Thoracic aorta (tissue), 2 donors: ENCODE results near the gene APPL2. TPM values are rescaled to one million over a fixed set of nuclear protein-coding genes. Genes with fewer than 3 reads are reported as not detected.
"Not testable (repeated sequence)": the region's sequence is repeated elsewhere in the genome, so short reads cannot be mapped to it uniquely, and the experiment has no call there.

Source experiments
- ATAC-seq: fragments of 150-250 bp; one replicate; pipeline ENCODE4 v1.8.0; 2017; ENCODE audit warnings: low read depth; ENCODE audit not compliant: insufficient number of reproducible peaks, low FRiP score
- DNase-seq: peaks from one replicate; pipeline ENCODE4 v3.0.0-alpha.2; 2020; ENCODE audit warnings: low spot score
- H3K27ac ChIP-seq, 2 donors: fragments of 200-600 bp; sonication (generic); 1 replicate in 1 of 2; 2 replicates in 1 of 2; pipeline ENCODE4 v1.5.1; 2016; ENCODE audit warnings: mild to moderate bottlenecking in 2 of 2, moderate library complexity in 2 of 2
- H3K27me3 ChIP-seq: fragments of 200-600 bp; sonication (generic); replicated peaks from 2 replicates; pipeline ENCODE4 v1.6.0; 2016; ENCODE audit warnings: mild to moderate bottlenecking; ENCODE audit not compliant: insufficient read depth
- H3K36me3 ChIP-seq: fragments of 200-600 bp; sonication (generic); one replicate; pipeline ENCODE4 v1.5.1; 2016
- H3K4me1 ChIP-seq, 2 donors: fragments of 200-600 bp; sonication (generic); 1 replicate in 1 of 2; 2 replicates in 1 of 2; pipeline versions ENCODE4 v1.5.1 to v1.6.0; 2016; ENCODE audit warnings: low read depth in 2 of 2, mild to moderate bottlenecking in 1 of 2; ENCODE audit not compliant: control insufficient read depth in 1 of 2
- H3K4me3 ChIP-seq: fragments of 200-600 bp; sonication (generic); 2 replicates; pipeline ENCODE4 v1.5.1; 2016; ENCODE audit warnings: mild to moderate bottlenecking
- H3K9me3 ChIP-seq: fragments of 200-600 bp; sonication (generic); 2 replicates; pipeline ENCODE4 v1.5.1; 2016
- total RNA-seq, 2 donors: library from RNA; depleted of rRNA; stranded (reverse); fragments of >200 nt; gene quantifications; one replicate each; pipeline versions ENCODE4 v1.1.0 to v1.2.3, GENCODE V29; 2016
- TF ChIP-seq, protein P1 (sequence below): fragments of 200-600 bp; sonication (generic); IDR thresholded peaks from one replicate; pipeline ENCODE4 v1.5.1; 2019; ENCODE audit warnings: antibody characterized with exemption

Gene APPL2
- total RNA-seq, 2 donors from 2014 or later: 38.2 to 60.9 TPM

DNA sequence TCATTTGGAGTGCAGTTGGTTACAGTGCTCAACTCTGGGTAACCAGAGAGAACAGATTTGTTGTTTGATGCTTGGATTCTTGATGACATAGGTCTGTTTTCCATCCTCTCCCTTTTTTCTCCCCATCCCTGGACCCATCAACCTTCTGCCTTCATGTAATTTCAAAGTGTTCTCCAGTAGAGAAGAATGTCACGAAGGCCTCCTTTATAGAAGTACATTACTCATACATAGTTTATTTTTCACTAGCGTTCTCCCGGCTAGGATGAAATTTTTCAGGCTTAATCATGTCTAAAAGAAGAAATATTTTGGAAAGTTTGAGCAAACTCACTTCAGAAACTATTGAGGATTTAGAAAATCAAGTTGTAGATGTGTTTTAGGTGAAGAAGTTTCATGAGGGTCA lies 20.9 kb upstream of the APPL2 start:
- Histone ChIP-seq H3K27ac (peak overlapping the region; percentile 77 to 87), H3K4me3 (no peak overlapping the region), H3K4me1 (peaks cover 10 to 51% of the 10 kb centered on the region in 2 donors), H3K9me3 (no peaks in the 10 kb centered on the region), H3K36me3 (no peaks in the 10 kb centered on the region), H3K27me3 (no peaks in the 10 kb centered on the region)
- TF ChIP-seq, protein P1, sequence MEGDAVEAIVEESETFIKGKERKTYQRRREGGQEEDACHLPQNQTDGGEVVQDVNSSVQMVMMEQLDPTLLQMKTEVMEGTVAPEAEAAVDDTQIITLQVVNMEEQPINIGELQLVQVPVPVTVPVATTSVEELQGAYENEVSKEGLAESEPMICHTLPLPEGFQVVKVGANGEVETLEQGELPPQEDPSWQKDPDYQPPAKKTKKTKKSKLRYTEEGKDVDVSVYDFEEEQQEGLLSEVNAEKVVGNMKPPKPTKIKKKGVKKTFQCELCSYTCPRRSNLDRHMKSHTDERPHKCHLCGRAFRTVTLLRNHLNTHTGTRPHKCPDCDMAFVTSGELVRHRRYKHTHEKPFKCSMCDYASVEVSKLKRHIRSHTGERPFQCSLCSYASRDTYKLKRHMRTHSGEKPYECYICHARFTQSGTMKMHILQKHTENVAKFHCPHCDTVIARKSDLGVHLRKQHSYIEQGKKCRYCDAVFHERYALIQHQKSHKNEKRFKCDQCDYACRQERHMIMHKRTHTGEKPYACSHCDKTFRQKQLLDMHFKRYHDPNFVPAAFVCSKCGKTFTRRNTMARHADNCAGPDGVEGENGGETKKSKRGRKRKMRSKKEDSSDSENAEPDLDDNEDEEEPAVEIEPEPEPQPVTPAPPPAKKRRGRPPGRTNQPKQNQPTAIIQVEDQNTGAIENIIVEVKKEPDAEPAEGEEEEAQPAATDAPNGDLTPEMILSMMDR: no peak
- peak; percentile 68 for ATAC-seq
- no peak for DNase-seq

DNA sequence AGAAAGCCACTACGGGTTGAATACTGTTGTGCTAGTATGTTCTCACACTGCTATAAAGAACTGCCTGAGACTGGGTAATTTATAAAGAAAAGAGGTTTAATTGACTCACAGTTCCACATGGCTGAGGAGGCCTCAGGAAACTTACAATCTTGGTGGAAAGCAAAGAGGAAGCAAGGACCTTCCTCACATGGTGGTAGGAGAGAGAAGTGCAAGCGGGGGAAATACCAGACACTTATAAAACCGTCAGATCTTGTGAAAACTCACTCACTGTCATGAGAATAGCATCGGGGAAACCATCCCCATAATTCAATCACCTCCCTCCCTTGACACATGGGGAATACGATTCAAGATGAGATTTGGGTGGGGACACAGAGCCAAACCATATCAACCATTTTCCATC lies 20.5 kb upstream of the APPL2 start:
- TF ChIP-seq, protein P1: peak; percentile 9
- not testable (repeated sequence) for H3K4me3 ChIP-seq, H3K27me3 ChIP-seq, DNase-seq, ATAC-seq, H3K36me3 ChIP-seq, H3K9me3 ChIP-seq
- Histone ChIP-seq H3K4me1 (peaks cover 10 to 51% of the 10 kb centered on the region in 2 donors), H3K27ac (peak overlapping the region; percentile 77 to 87)

DNA sequence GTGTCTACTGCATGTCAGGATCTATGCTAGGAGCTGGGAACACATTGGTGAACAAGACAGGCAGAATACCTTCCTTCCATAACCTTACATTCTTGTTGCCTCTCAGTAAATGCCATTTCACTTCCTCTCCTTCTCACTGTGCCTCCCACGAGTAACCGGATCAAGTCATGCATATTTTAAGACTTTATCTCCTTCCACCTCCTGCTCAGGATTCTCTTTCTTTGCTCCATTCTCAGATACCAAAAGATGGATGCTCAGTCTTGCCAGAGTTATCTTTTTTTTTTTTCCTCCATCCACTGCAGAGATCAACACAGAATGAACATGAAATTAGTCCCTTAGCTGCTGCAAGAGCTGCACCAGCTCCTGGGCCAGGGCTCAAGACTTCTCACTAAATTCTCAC lies 20.0 kb upstream of the APPL2 start:
- Histone ChIP-seq H3K27me3 (no peaks in the 10 kb centered on the region), H3K4me1 (peaks cover 10 to 51% of the 10 kb centered on the region in 2 donors), H3K4me3 (no peak overlapping the region), H3K36me3 (no peaks in the 10 kb centered on the region), H3K27ac (peak overlapping the region; percentile 77 to 87), H3K9me3 (no peaks in the 10 kb centered on the region)
- no peak for DNase-seq
- TF ChIP-seq, protein P1: no peak
- no peak for ATAC-seq

DNA sequence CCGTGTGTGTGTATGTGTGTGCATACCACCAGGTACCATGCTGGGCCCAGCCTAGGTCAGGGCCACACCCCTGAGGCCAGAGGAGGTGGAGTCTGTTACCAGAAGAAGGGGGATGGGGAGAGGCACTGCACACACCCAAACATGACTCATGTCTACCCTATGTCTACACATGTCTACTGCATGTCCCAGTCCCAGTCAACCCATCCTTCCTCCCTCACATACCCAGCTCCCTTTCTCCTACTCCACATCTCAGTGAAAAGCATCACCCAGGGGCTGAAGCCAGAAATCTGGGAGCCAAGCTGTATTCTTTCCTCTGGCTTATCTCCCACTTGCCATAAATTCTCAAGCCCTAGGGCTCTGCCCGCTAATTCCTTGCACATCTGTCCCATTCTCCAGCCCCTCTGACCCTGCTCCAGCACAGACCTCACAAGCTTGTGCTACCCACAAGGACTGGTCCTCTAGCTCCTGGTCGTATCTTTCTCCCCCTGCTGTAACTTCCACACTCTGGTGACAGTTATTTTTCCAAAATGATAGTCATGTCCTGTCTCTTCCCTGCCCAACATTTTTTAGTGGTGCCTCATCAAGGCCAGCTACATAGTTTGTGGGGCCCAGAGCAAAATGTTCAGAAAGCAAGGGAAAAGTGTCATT lies 18.0 kb upstream of the APPL2 start:
- no peaks in the 10 kb centered on the region for H3K9me3 ChIP-seq
- no peak for ATAC-seq
- H3K27ac ChIP-seq: peak overlapping the region; percentile 43 to 69
- no peaks in the 10 kb centered on the region for H3K27me3 ChIP-seq
- DNase-seq: no peak
- TF ChIP-seq, protein P1: no peak
- H3K4me3 ChIP-seq: no peak overlapping the region
- no peaks in the 10 kb centered on the region for H3K36me3 ChIP-seq
- H3K4me1 ChIP-seq: peaks cover 10 to 51% of the 10 kb centered on the region in 2 donors

DNA sequence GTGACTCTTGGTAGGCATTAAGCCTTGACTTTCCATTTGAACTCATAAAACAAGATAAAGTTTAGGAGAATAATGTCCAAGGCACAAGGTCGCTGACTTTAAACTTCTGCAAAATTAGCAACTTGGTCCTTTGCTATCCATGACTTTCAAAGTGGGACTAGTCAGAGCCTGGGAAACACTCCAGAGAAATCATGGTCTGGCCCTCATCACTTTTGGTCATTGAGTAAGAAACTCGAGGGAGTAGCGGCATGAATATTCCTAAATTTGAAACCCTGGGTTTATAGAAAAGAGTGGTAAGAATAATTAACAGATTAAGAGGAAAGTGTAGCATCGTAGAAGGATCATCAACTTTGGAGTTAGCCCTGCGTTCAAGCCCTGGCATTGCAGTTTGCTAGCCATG lies 16.9 kb upstream of the APPL2 start:
- TF ChIP-seq, protein P1: no peak
- DNase-seq: no peak
- H3K27me3 ChIP-seq: no peaks in the 10 kb centered on the region
- H3K27ac ChIP-seq: no peak overlapping the region
- H3K4me1 ChIP-seq: peaks cover 10 to 44% of the 10 kb centered on the region in 2 donors
- no peak for ATAC-seq
- no peaks in the 10 kb centered on the region for H3K36me3 ChIP-seq
- H3K4me3 ChIP-seq: no peak overlapping the region
- no peaks in the 10 kb centered on the region for H3K9me3 ChIP-seq

DNA sequence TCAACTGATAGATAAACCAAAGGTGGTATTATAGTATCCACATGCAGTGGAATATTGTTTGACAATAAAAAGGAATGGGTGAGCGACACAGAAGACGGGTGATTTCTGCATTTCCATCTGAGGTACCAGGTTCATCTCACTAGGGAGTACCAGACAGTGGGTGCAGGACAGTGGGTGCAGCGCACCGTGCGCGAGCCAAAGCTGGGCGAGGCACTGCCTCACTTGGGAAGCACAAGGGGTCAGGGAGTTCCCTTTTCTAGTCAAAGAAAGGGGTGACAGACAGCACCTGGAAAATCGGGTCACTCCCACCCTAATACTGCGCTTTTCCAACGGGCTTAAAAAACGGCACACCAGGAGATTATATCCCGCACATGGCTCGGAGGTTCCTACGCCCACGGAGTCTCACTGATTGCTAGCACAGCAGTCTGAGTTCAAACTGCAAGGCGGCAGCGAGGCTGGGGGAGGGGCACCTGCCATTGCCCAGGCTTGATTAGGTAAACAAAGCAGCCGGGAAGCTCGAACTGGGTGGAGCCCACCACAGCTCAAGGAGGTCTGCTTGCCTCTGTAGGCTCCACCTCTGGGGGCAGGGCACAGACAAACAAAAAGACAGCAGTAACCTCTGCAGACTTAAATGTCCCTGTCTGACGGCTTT lies 9.9 kb upstream of the APPL2 start:
- H3K36me3 ChIP-seq, H3K4me1 ChIP-seq, H3K27ac ChIP-seq, H3K4me3 ChIP-seq, H3K27me3 ChIP-seq, H3K9me3 ChIP-seq, ATAC-seq, DNase-seq: not testable (repeated sequence)
